Measurements from ENCODE around the gene CMIP.

The CMIP gene

DNA sequence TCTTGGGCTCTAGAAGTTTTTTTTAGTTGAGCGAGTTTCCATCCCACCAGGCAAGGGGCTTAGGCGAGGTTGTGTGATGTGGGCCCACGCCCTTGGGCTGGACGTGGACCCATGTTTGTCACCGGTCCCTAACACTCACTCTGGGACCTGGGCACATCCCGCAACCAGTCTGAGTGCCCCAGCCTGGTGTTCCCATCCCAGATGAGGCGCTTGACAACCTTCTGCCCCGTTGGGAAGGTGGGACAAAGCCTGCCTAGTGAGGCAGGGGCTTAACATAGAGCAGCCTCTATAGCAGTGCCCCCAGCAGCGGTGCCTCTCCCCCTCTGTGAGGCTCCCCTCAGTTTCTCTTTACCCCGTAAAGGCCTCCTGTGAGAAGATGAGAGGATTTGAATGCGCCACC is 22.5 kb downstream of the CMIP start:
- TF ChIP-seq, protein P1, sequence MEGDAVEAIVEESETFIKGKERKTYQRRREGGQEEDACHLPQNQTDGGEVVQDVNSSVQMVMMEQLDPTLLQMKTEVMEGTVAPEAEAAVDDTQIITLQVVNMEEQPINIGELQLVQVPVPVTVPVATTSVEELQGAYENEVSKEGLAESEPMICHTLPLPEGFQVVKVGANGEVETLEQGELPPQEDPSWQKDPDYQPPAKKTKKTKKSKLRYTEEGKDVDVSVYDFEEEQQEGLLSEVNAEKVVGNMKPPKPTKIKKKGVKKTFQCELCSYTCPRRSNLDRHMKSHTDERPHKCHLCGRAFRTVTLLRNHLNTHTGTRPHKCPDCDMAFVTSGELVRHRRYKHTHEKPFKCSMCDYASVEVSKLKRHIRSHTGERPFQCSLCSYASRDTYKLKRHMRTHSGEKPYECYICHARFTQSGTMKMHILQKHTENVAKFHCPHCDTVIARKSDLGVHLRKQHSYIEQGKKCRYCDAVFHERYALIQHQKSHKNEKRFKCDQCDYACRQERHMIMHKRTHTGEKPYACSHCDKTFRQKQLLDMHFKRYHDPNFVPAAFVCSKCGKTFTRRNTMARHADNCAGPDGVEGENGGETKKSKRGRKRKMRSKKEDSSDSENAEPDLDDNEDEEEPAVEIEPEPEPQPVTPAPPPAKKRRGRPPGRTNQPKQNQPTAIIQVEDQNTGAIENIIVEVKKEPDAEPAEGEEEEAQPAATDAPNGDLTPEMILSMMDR (IDR thresholded peaks at IDR 0.05; ENCODE audit: low read depth, low read length): no peak
- no peak overlapping the region for H3K4me3 ChIP-seq (ENCODE audit: low read depth, low read length)

- TF ChIP-seq, protein P1 (IDR thresholded peaks at IDR 0.05; ENCODE audit: low read depth, low read length): no peak
These were observed 23.2 kb downstream of the CMIP start for GRCh38 chr16:81467815-81468214.

DNA sequence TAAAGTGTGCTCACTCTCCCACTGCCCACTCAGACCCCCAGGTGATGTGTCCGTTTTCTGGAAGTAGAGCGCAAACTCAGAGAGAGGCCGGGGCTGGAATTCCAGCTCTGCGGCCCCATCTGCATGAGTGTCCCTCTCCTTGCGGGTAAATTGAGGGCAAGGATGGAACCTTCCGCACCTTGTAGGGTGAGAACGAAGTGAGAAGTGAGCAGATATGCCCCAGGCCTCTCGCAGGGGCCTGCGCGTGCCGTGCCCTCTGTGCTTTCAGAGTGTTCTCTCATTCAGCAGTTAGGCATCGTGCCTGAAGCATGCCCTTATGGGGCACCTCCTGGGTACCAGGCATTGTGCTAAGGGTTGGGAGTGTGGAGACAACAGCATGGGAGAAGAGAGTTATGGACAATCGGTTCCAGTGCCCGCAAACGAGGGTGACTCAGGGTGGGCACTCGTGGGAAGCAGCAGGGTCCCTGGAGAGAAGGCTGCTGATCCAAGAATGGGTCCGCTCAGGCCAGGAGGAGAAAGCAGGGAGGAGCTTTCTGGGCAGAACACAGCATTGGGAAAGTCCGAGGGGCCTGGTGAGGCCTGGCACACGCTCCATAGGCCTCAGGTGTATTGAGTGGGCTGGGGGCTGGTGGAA is 23.8 kb downstream of the CMIP start:
- TF ChIP-seq, protein P1 (IDR thresholded peaks at IDR 0.05; ENCODE audit: low read depth, low read length): no peak
- H3K4me3 ChIP-seq (ENCODE audit: low read depth, low read length): no peak overlapping the region

More at GRCh38 chr16:81467815-81468214, 23.2 kb downstream of the CMIP start:
- no peak overlapping the region for H3K4me3 ChIP-seq (ENCODE audit: low read depth, low read length)

- TF ChIP-seq, protein P1 (IDR thresholded peaks at IDR 0.05; ENCODE audit: low read depth, low read length): no peak
- H3K4me3 ChIP-seq (ENCODE audit: low read depth, low read length): no peak overlapping the region
These were observed 24.6 kb downstream of the CMIP start for GRCh38 chr16:81469183-81469677.

DNA sequence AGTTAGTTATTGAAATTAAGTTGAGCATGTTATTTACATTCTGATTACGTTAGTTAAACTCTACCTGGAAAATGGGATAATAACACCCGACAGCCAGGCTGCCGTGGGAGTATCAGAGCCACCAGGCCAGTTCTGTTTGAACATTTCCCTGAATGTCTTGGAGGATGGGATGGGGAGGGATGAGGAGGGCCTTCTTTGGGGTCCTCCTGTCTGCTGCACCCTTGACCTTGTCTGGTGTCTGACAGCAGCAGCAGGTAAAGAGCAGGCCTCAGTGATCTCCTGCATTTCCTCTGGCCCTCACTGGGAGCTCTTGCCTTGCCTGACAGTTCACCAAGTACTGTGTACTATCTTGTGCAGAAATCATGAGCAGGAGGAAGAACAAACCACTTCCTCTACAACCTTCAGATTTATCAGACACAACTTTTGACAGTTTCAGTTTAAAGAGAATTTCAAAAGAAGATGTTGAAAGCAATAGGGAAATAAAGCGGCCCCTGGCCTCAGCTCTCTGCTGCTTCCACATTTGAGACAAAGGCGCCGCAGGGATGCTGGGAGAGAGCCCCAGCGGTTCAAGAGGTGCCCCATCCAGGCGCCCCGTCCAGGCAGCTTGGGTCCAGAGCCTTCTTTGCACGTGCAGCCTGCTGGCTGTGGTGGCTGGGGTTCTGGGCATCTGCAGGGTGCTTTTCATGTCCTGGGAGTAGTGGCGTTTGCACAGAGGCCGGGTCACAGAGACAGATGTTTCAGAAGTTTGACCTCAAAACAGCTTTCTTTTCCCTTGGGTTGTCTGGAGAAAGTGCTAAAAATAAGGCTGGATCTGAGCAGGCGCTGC is 25.3 kb downstream of the CMIP start:
- no peak overlapping the region for H3K4me3 ChIP-seq (ENCODE audit: low read depth, low read length)
- TF ChIP-seq, protein P1 (IDR thresholded peaks at IDR 0.05; ENCODE audit: low read depth, low read length): no peak

DNA sequence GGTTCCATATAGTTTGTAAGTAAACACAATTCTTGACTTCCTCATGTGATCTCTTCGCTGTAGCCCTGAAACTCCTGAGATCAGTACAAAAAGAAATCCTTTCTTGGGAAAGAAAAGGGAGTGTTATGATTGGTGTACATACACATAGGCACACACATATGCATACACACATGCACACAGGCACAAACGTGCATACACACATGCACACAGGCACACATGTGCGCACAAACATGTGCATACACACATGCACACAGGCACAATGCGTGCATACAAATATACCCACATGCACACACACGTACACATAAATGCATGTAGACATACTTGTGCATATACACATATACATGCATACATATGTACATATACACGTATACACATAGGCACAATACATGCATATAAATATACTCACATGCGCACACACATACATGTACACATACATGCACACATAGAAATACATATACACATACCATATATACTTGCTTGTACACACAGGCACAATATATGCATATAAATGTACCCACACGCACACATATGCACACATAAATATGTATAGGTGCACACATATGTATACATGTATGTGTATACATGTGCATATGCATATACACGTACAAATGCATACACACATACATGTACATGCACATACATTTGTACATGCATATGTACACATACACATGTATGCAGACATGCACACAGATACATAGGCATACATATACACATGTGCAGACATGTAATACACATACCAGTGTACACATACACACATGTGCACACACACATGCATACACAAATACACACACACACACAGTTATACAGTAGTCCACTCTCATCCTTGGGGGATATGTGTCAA is 26.4 kb downstream of the CMIP start:
- TF ChIP-seq, protein P1 (IDR thresholded peaks at IDR 0.05; ENCODE audit: low read depth, low read length): no peak
- H3K4me3 ChIP-seq (ENCODE audit: low read depth, low read length): no peak overlapping the region
